Suprapubic skin (tissue), 4 donors: ENCODE results near the gene KLF7.

Source experiments
- CTCF ChIP-seq, 2 donors: fragments of 200-600 bp in 1 of 2; fragments of 450-650 bp in 1 of 2; sonication (generic) in 1 of 2; IDR thresholded peaks; one replicate each; pipeline ENCODE4 v1.5.1; 2016 to 2019; ENCODE audit warnings: antibody characterized with exemption in 2 of 2, mild to moderate bottlenecking in 1 of 2, moderate library complexity in 1 of 2
- POLR2A ChIP-seq, 2 donors: fragments of 450-650 bp; IDR thresholded peaks; one replicate each; pipeline ENCODE4 v1.6.1; 2017; ENCODE audit warnings: antibody characterized with exemption in 2 of 2, mild to moderate bottlenecking in 2 of 2, moderate library complexity in 2 of 2
- POLR2AphosphoS5 ChIP-seq, 3 donors: sonication (generic); formaldehyde crosslinking; IDR thresholded peaks; one replicate each; pipeline ENCODE4 v1.6.1; 2017; ENCODE audit warnings: antibody characterized with exemption in 3 of 3

- no peak for TF ChIP-seq CTCF (IDR thresholded peaks at IDR 0.05)
- TF ChIP-seq POLR2A (IDR thresholded peaks at IDR 0.05), result no peak
- TF ChIP-seq POLR2AphosphoS5 (IDR thresholded peaks at IDR 0.05), result no peak
Observed at GRCh38 chr2:207088839-207089238, 76.9 kb downstream of the KLF7 start.
